Measurements from ENCODE around the gene FSIP2. TPM values are rescaled to one million over a fixed set of nuclear protein-coding genes. Genes with fewer than 3 reads are reported as not detected.

FSIP2 gene
- total RNA-seq, 1 experiment from 2014 or later, result not detected

DNA sequence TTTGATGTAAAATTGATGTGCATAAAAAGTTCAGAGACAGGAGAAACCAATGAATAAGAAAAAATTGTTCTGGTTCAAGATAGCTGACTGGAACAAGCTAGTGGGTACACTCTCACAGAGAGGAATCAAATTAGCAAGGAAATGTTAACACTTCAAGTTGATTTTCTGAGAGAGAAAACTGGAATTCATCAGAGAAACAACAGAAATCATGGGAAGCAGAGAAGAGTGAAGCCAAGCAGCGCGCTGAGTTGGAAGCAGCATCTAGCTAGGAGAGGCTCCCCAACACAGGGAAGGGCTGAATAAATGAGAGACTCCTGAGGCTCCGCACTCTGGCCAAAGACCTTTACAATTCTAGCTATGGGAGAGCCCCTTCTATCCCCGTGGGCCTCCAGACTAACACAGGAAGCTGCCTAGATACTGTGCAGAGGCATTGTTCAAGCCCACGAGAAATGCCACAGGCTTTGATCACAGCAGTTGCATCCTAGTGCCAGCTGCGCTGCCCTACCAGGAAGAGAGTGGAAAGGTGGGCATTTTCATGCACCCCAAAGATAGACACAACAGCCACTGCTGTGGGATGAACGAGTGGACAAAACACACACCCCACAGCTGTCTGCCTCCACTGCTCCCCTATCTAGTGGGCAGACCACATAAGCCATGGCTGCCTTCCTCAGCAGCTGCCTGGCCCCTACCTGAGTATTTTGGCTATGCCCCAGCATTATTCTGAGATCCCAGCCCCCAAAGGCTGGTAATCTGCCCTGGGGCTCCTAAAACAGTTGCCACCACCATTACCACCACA, 136.7 kb downstream of the FSIP2 start:
- no peak for DNase-seq (ENCODE audit: low spot score)
- in situ Hi-C loops (cut with HindIII; ENCODE audit: low sequenced_read_pairs), result no loop called here

DNA sequence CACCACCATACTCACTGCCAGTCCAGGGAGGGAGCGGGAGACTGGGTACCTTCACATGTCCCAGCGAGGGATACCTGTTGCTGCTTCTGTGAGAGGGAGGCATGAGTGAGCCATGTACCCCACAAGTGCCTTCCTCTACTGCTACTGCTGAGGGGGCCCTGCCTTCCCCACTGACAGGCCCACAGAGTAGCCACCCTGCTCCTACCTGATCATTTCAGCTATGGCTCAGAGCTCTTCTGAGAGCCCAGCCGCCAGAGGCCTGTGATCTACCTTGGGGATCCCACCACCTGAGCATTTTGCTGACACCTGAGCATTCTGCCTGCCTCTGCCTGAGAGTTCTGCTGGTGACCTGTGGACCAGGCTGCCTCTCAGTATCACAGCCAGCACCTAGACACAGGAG, 137.6 kb downstream of the FSIP2 start:
- no peak for DNase-seq (ENCODE audit: low spot score)
- in situ Hi-C loops (cut with HindIII; ENCODE audit: low sequenced_read_pairs), result no loop called here

DNA sequence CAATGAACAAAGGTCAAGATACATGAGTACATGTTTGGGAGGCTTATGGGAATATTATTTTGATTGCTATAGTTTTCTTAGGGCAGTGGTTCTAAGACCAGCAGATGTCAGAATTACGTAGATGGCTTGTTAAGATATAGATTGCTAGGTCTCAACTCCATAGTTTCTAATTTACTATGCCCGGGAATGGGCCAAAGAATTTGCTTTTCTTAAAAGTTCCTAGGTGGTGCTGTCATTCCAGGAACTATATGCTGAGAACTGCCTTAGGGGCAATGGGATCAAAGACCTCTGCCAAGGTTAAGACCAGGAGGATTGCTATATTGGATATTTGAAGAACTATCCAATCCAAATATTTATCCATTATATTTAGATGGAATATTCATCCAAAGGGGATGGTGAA, 141.8 kb downstream of the FSIP2 start:
- DNase-seq (ENCODE audit: low spot score), result no peak
- in situ Hi-C loops (cut with HindIII; ENCODE audit: low sequenced_read_pairs), result no loop called here
